GM12878 (cell line): ENCODE results near the gene KCNJ10. TPM values are rescaled to one million over a fixed set of nuclear protein-coding genes. Genes with fewer than 3 reads are reported as not detected.

ENCODE experiments used
- ATAC-seq: fragments of 200-7000 bp; cut with Tn5 transposase; 3 replicates; pipeline ENCODE4 v1.9.1; 2020; ENCODE audit warnings: mild to moderate bottlenecking, moderate library complexity
- BruUV-seq: library from RNA; stranded (reverse); fragments of 400-500 nt; replicated peaks from 2 replicates; lab custom pipeline; 2021; lab: Mats Ljungman, UMichigan
- CTCF ChIA-PET: fragments of 300-600 bp; sonication (Branson Sonifier 250); formaldehyde crosslinking; extraction: SDS; loops from one replicate; lab custom pipeline; 2021; ENCODE audit warnings: inconsistent platforms; lab: Yijun Ruan, JAX
- POLR2A ChIA-PET: fragments of 350-600 bp; formaldehyde crosslinking; extraction: SDS; loops from one replicate; lab custom pipeline; 2021; ENCODE audit warnings: inconsistent platforms; lab: Charles Lee
- RAD21 ChIA-PET: fragments of 300-600 bp; sonication (Branson Sonifier 250); formaldehyde crosslinking; loops from one replicate; lab custom pipeline; 2023; ENCODE audit warnings: antibody characterized with exemption; ENCODE audit not compliant: unreplicated experiment; lab: Charles Lee
- SMC1A ChIA-PET: fragments of 300-600 bp; sonication (Branson Sonifier 250); formaldehyde crosslinking; loops from one replicate; lab custom pipeline; 2023; ENCODE audit not compliant: unreplicated experiment, uncharacterized antibody; lab: Charles Lee
- DNase-seq: peaks from one replicate; pipeline ENCODE4 v3.0.0-alpha.2; 2011; ENCODE audit warnings: low read depth, low spot score
- FAIRE-seq: peaks from 3 replicates; lab custom pipeline; 2011; peaks lifted over from hg19 to GRCh38; lab: Jason Lieb, UNC
- H2AFZ ChIP-seq: 2 replicates; pipeline ENCODE4 v1.6.0; 2011; ENCODE audit warnings: low read depth, low read length, control low read depth; ENCODE audit not compliant: control insufficient read depth
- H3K27ac ChIP-seq: 2 replicates; pipeline ENCODE4 v1.5.1; 2011; ENCODE audit warnings: control low read depth; ENCODE audit not compliant: control insufficient read depth, insufficient read depth
- H3K27me3 ChIP-seq, 2 experiments: replicated peaks in 1 of 2; 2 replicates each; pipeline versions ENCODE4 v1.6.0 to v1.6.1; 2011; ENCODE audit warnings: low read length in 1 of 2; ENCODE audit not compliant: control insufficient read depth in 2 of 2, insufficient read depth in 2 of 2
- H3K36me3 ChIP-seq, 2 experiments: 2 replicates each; pipeline ENCODE4 v1.5.1; 2011; ENCODE audit warnings: low read length in 1 of 2; ENCODE audit not compliant: control insufficient read depth in 2 of 2, insufficient read depth in 2 of 2
- H3K4me1 ChIP-seq: 2 replicates; pipeline ENCODE4 v1.6.1; 2011; ENCODE audit warnings: mild to moderate bottlenecking, low read length, moderate library complexity, mixed read lengths; ENCODE audit not compliant: control insufficient read depth, insufficient read depth
- H3K4me2 ChIP-seq: 2 replicates; pipeline ENCODE4 v1.6.0; 2011; ENCODE audit warnings: control low read depth; ENCODE audit not compliant: control insufficient read depth, insufficient read depth
- H3K4me3 ChIP-seq: fragments of 200-600 bp; sonication (generic); 2 replicates; pipeline ENCODE4 v1.5.1; 2016
- H3K79me2 ChIP-seq: 2 replicates; pipeline ENCODE4 v1.6.0; 2011; ENCODE audit warnings: low read length; ENCODE audit not compliant: control insufficient read depth, insufficient read depth
- H3K9ac ChIP-seq: 2 replicates; pipeline ENCODE4 v1.8.0; 2011; ENCODE audit warnings: low read length, control low read depth, mixed read lengths; ENCODE audit not compliant: control insufficient read depth, insufficient read depth
- H3K9me3 ChIP-seq: replicated peaks from 3 replicates; pipeline ENCODE4 v1.5.1; 2011; ENCODE audit warnings: mild to moderate bottlenecking, low read length; ENCODE audit not compliant: control insufficient read depth, insufficient read depth
- H4K20me1 ChIP-seq: 2 replicates; pipeline ENCODE4 v1.6.0; 2011; ENCODE audit not compliant: control insufficient read depth, insufficient read depth
- MYC ChIP-seq: IDR thresholded peaks from 2 replicates; pipeline ENCODE4 v1.6.1; 2011; ENCODE audit warnings: mild to moderate bottlenecking, low read length, moderate library complexity, inconsistent platforms; ENCODE audit not compliant: insufficient read depth, insufficient replicate concordance, insufficient read length, severe bottlenecking
- NRF1 ChIP-seq: conservative IDR thresholded peaks from 2 replicates; pipeline ENCODE4 v1.6.1; 2011; ENCODE audit warnings: mild to moderate bottlenecking, low read depth, low read length, improper control_type of control experiment
- RFX5 ChIP-seq: IDR thresholded peaks from 2 replicates; pipeline ENCODE4 v1.6.1; 2011; ENCODE audit warnings: low read depth, low read length, improper control_type of control experiment
- SKIL ChIP-seq: fragments of 450-650 bp; IDR thresholded peaks from 2 replicates; pipeline ENCODE4 v1.6.1; 2017; ENCODE audit warnings: mild to moderate bottlenecking, low read depth, inconsistent platforms; ENCODE audit not compliant: poor library complexity, severe bottlenecking
- ZSCAN29 ChIP-seq: fragments of 450-650 bp; IDR thresholded peaks from 2 replicates; pipeline ENCODE4 v1.6.1; 2017; ENCODE audit warnings: mild to moderate bottlenecking, moderate library complexity
- WGBS: methylation state at CpG from one replicate; pipeline ENCODE4 v1.1.6; 2016; ENCODE audit warnings: low lambda C conversion rate; ENCODE audit not compliant: insufficient replicate concordance, insufficient coverage; ENCODE audit errors: missing lambda C conversion rate; 5-methylcytosine and 5-hydroxymethylcytosine counted together
- in situ Hi-C: fragments of 300-500 bp; cut with MboI; formaldehyde crosslinking; loops from 9 replicates; pipeline ENCODE4 v1.14.3; 2018; ENCODE audit warnings: mixed read lengths
- intact Hi-C: fragments of 100-400 bp; cut with micrococcal nuclease; formaldehyde crosslinking; loops from one replicate; pipeline ENCODE4 v1.14.2; 2022; ENCODE audit not compliant: unreplicated experiment
- polyA plus RNA-seq, 11 experiments: library from polyadenylated mRNA; depleted of rRNA in 4 of 11; unstranded in 6 of 11; stranded (reverse) in 5 of 11; fragments of >200 nt; fragmentation: Nextera tagmentation in 4 of 11; fragmentation: Illumina TruSeq in 1 of 11; extraction: Ambion mirVana in 4 of 11; extraction: Trizol in 1 of 11; gene quantifications; 1 replicate in 1 of 11; 2 replicates in 10 of 11; pipeline versions ENCODE4 v1.2.1 to v1.2.3, GENCODE V29; 2011 to 2016; ENCODE audit warnings: inconsistent platforms in 2 of 11, missing spikeins in 2 of 11, low read depth in 1 of 11
- total RNA-seq, 4 experiments: library from RNA; depleted of rRNA in 3 of 4; stranded (reverse); fragments of >200 nt in 3 of 4; fragmentation: Illumina TruSeq in 1 of 4; extraction: Trizol in 1 of 4; gene quantifications; 2 replicates each; pipeline versions ENCODE4 v1.2.1 to v1.2.3, GENCODE V29; 2013 to 2021
- TF ChIP-seq, protein P1 (sequence below): IDR thresholded peaks from 2 replicates; pipeline ENCODE4 v1.6.1; 2012; ENCODE audit warnings: low read length, inconsistent platforms
- TF ChIP-seq, protein P2 (sequence below): fragments of 450-650 bp; IDR thresholded peaks from 2 replicates; pipeline ENCODE4 v1.6.1; 2017; ENCODE audit warnings: mild to moderate bottlenecking, moderate library complexity

KCNJ10 gene
- total and polyA plus RNA-seq, 10 of the 15 experiments (the other 5 are each of a cell fraction or from before 2014, with no cell fraction given) = 0.01 to 0.29 (median 0.09) TPM; not detected in 2

- Histone ChIP-seq H3K9ac (no peak overlapping the region), H4K20me1 (no peaks in the 10 kb centered on the region), H3K9me3 (no peaks in the 10 kb centered on the region), H2AFZ (no peak overlapping the region), H3K27ac (no peak overlapping the region), H3K36me3 (no peaks in the 10 kb centered on the region), H3K4me1 (no peaks in the 10 kb centered on the region), H3K27me3 (peaks cover 0 to 2% of the 10 kb centered on the region in 2 experiments; a peak in 1 of 4 replicates), H3K4me2 (no peak overlapping the region), H3K4me3 (no peak overlapping the region), H3K79me2 (no peaks in the 10 kb centered on the region)
- 20% methylated on average over 6 of the region's 6 CpGs for WGBS
- no TSS peak for BruUV-seq
- TF ChIP-seq, protein P1, sequence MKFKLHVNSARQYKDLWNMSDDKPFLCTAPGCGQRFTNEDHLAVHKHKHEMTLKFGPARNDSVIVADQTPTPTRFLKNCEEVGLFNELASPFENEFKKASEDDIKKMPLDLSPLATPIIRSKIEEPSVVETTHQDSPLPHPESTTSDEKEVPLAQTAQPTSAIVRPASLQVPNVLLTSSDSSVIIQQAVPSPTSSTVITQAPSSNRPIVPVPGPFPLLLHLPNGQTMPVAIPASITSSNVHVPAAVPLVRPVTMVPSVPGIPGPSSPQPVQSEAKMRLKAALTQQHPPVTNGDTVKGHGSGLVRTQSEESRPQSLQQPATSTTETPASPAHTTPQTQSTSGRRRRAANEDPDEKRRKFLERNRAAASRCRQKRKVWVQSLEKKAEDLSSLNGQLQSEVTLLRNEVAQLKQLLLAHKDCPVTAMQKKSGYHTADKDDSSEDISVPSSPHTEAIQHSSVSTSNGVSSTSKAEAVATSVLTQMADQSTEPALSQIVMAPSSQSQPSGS = no peak
- TF ChIP-seq RFX5 = no peak
- no peak for TF ChIP-seq MYC
- TF ChIP-seq, protein P2, sequence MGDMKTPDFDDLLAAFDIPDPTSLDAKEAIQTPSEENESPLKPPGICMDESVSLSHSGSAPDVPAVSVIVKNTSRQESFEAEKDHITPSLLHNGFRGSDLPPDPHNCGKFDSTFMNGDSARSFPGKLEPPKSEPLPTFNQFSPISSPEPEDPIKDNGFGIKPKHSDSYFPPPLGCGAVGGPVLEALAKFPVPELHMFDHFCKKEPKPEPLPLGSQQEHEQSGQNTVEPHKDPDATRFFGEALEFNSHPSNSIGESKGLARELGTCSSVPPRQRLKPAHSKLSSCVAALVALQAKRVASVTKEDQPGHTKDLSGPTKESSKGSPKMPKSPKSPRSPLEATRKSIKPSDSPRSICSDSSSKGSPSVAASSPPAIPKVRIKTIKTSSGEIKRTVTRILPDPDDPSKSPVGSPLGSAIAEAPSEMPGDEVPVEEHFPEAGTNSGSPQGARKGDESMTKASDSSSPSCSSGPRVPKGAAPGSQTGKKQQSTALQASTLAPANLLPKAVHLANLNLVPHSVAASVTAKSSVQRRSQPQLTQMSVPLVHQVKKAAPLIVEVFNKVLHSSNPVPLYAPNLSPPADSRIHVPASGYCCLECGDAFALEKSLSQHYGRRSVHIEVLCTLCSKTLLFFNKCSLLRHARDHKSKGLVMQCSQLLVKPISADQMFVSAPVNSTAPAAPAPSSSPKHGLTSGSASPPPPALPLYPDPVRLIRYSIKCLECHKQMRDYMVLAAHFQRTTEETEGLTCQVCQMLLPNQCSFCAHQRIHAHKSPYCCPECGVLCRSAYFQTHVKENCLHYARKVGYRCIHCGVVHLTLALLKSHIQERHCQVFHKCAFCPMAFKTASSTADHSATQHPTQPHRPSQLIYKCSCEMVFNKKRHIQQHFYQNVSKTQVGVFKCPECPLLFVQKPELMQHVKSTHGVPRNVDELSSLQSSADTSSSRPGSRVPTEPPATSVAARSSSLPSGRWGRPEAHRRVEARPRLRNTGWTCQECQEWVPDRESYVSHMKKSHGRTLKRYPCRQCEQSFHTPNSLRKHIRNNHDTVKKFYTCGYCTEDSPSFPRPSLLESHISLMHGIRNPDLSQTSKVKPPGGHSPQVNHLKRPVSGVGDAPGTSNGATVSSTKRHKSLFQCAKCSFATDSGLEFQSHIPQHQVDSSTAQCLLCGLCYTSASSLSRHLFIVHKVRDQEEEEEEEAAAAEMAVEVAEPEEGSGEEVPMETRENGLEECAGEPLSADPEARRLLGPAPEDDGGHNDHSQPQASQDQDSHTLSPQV = no peak
- TF ChIP-seq ZSCAN29 = no peak
- TF ChIP-seq NRF1 = no peak
- TF ChIP-seq SKIL = no peak
- DNase-seq (no peak), FAIRE-seq (no peak), ATAC-seq (no peak)
- in situ Hi-C loops (no loop called here), intact Hi-C loops (no loop called here)
- ChIA-PET CTCF (interaction anchor here (0.8 to 1.6 kb wide), 2 partner anchors 22 to 46 kb away, joined by 4 to 5 read pairs; no protein-coding TSS in a partner anchor), POLR2A (no interaction called here), RAD21 (no interaction called here), SMC1A (interaction anchor here (1.5 kb wide), 1 partner anchor 22 kb away, joined by 4 read pairs; no protein-coding TSS in a partner anchor)
Measured at GRCh38 chr1:159985473-159985872, 84.5 kb downstream of the KCNJ10 start.
